ENCODE data around the gene TLE7.
A peak's percentile ranks its signal among the peaks of the same experiment; 100 is the strongest.

The TLE7 gene

GRCh38 chr16:71412270-71413160 is 29.3 kb downstream of the TLE7 start:
- DNase-seq = peak; percentile 37

- no peak for DNase-seq
Measured at GRCh38 chr16:71410146-71410545, 31.7 kb downstream of the TLE7 start.

GRCh38 chr16:71409011-71409775 is 32.7 kb downstream of the TLE7 start:
- no peak for DNase-seq

DNA sequence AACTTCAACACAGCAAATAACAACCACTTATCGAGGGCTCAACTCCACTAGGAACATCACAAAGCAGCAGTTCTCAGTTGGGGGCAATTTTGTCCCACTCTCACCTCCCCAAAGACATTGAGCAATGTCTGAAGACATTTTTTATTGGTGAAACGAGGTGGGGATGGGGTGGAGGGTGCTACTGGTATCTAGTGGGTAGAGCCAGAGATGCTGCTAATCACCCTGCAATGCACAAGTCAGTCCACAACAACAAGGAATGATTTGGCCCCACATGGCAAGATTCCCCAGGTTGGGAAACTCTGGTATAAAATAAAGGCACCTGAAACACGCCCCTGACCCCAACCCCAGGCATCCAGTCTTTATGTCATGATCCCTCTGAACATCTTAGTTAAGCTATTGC is 33.3 kb downstream of the TLE7 start:
- DNase-seq = no peak

GRCh38 chr16:71407731-71408130 is 34.1 kb downstream of the TLE7 start:
- no peak for DNase-seq

DNA sequence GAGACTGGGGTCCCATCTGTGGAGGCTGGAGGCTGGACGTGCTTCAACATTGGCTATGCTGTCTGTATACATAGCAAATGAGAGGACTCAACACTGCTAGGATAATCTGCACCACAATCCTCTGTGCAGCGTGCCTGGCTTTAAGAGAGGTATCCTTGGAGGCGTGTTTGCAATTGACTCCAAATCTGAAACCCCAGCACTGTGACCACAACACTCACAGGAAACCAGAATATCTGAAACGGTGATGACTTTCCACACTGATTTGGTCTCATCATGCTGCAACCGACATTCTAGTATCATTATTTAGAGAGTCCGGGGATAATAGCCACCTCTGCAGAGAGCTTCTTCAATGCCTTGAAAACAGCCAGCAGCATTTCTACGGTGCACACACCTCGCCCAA is 35.1 kb downstream of the TLE7 start:
- DNase-seq = no peak

DNA sequence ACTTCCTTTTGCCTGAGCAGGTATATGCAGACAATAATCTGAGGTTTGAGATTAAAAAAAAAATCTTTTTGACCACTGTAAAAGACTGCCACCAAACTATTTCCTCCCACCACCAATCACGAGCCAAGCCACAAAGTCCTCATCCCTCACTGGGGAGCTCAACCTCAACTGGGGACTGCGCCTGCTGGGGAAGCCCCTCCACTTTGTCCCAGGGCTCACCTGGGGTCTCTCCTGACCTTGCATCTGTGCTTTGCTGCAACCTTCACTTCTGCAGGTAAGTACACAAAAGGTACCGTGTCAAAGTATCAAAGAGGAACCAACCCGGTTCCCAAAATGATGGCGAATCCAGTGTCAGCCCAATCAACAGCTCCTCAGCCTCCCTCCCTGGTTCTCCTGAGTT is 35.5 kb downstream of the TLE7 start:
- DNase-seq = no peak

DNA sequence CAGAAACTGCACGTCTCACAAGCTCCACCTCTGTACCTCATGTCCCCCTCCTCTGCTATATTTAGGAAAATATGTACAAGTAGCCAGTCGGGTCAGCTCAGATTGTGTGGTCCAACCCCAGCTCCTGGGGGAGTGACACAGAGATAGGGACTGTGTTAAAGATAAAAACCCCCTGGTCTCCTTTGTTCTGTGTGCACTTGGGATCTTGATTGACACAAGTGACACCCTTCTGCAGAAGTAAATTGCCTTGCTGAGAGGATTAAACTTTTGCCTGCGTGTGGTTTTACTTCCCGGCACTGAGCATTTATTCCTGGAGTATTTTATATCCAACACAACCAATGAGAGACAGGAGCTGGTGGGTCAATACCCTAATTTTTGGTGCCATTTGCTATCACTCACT is 37.5 kb downstream of the TLE7 start:
- DNase-seq = no peak

DNA sequence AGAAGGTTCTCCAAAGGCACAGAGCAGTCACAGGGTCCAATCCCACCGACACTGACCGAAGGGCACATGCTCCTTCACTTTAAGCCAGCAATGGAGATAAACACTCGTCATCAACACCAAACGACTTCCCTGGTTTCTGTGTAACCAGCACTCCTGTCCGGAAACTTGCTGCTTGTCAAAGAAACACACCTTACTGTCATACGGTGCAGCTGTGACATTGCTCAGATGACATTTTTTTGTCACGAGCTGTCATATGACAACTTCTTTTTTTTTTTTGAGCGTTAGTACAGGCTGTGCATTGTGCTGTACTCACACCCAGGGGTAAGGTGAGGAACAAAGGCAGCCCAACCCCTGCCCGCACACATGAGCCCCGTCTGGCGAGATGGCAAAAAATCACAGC is 39.2 kb downstream of the TLE7 start:
- DNase-seq = no peak

GRCh38 chr16:71402007-71402406 is 39.8 kb downstream of the TLE7 start:
- no peak for DNase-seq

DNA sequence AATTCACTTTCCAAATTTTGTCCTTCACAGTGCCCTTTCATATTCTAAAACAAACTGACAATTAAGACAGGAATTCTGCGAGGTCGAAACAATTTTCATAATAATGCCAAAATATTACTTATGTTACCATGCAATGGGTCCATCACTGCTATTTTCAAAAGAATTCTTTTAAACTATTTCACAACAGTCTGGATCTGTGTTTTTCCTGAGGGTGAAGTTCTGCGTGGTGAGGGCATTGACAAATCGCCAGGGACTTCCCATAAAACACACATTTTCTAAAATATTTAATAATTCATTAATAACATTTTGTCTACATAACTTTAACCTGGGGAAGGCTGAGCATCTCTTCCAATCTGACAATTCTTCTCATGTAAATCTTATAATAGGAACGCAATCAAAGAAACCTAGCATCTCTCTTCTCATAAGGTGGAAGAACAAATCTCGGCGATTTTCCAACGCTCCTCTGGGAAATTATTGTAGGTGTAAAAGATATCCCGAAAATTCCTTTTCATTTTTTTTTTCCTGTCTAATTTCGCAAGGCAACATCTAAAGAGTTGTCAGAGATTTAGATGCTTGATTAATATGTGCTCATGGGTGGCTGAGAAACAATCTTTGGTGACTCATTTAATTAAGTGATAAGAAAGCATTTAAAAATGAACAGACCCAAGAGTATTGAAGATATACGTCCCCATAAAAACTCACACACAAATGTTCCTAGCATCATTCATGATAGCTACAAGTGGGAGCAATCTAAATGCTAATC is 41.9 kb downstream of the TLE7 start:
- DNase-seq = no peak

- no peak for DNase-seq
Measured at GRCh38 chr16:71396594-71396993, 45.3 kb downstream of the TLE7 start.

DNA sequence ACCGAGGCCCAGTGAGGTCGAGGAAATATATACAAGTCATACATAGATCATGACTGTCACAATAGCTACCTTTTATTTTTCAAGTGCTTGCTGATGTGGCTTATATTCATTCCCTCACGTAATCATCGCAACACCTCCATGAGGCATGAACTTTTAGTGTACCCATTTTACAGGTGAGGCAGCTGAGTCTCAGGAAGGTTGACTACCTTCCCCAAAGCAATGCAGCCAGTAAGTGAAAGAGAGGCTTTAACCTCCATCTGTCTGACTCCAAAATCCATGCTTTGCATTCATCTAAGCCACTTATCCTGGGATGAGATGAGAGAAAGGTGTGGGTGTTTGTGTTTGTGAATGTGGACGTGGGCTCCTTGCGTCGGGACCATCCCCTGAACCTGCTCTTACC is 52.5 kb downstream of the TLE7 start:
- DNase-seq = no peak

- no peak for DNase-seq
Measured at GRCh38 chr16:71387045-71387871, 54.6 kb downstream of the TLE7 start.

GRCh38 chr16:71384073-71384724 is 57.7 kb downstream of the TLE7 start:
- DNase-seq = no peak

GRCh38 chr16:71383054-71383773 is 58.6 kb downstream of the TLE7 start:
- DNase-seq = no peak

DNA sequence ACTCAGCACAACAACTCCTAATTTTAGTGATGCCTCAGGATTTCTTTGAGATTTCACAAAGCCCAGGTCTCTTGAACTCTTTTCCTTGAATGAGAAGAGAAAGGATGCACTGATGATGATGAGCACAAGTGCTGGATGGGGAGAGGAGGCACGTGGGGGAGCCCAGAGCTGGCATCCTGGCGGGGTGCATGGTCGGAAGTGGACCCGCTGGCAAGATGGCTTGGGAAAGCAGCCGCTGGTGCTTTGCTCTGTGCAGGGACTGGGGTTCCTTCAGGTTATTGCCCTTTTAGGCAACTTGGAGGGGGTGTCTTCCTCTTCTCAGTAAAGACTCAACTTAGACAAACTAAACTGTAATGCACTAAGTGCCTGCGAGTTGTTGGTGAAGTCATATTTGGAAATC is 61.0 kb downstream of the TLE7 start:
- no peak for DNase-seq

Measured in stimulated activated naive CD4-positive, alpha-beta T cell treated with Interleukin-2 at 50 U/mL for 16 hours (primary cell).